ENCODE data around the gene CD247. TPM values are rescaled to one million over a fixed set of nuclear protein-coding genes. Genes with fewer than 3 reads are reported as not detected.

Gene CD247
- polyA plus RNA-seq, 1 of the 3 experiments (the other 2 are of a cell fraction) = 0.08 TPM

- H3K9ac ChIP-seq = no peak overlapping the region
- no peaks in the 10 kb centered on the region for H3F3A ChIP-seq (replicated peaks; ENCODE audit: insufficient read depth)
- no peaks in the 10 kb centered on the region for H3K9me3 ChIP-seq
- TF ChIP-seq POLR2AphosphoS5 (IDR thresholded peaks at IDR 0.05; ENCODE audit: low read depth, low read length) = no peak
- TF ChIP-seq EP300 (IDR thresholded peaks at IDR 0.05; ENCODE audit: borderline replicate concordance in 1 of 2, low read depth in 1 of 2, low read length in 1 of 2) = no peak
- no peak for TF ChIP-seq ELF1 (IDR thresholded peaks at IDR 0.05)
- no peak for TF ChIP-seq CHD2 (IDR thresholded peaks at IDR 0.05; ENCODE audit: low read length, partially characterized antibody)
- no peak for TF ChIP-seq RCOR1 (IDR thresholded peaks at IDR 0.05; ENCODE audit: low read length)
- no peak for TF ChIP-seq CTCF (IDR thresholded peaks at IDR 0.05)
- TF ChIP-seq TEAD4 (IDR thresholded peaks at IDR 0.05; ENCODE audit: borderline replicate concordance, insufficient read depth) = no peak
- TF ChIP-seq PBX3 (IDR thresholded peaks at IDR 0.05) = no peak
- no peak for TF ChIP-seq RAD21 (IDR thresholded peaks at IDR 0.05; ENCODE audit: low read length)
- no peak for TF ChIP-seq IRF3 (IDR thresholded peaks at IDR 0.05; ENCODE audit: low read depth, low read length)
- TF ChIP-seq TAF1 (IDR thresholded peaks at IDR 0.05; ENCODE audit: borderline replicate concordance, low read depth, low read length) = no peak
- no peak for TF ChIP-seq USF1 (IDR thresholded peaks at IDR 0.05; ENCODE audit: borderline replicate concordance, low read depth)
- no peaks in the 10 kb centered on the region for H3K27me3 ChIP-seq (ENCODE audit: insufficient read depth)
- ChIA-PET POLR2A (no interaction called here), CTCF (interaction anchor here (1.2 kb wide), 1 partner anchor 39 kb away, joined by 3 read pairs; no protein-coding TSS in a partner anchor)
- no peak for DNase-seq
- H3K79me2 ChIP-seq (ENCODE audit: insufficient read depth) = no peaks in the 10 kb centered on the region
- H3K4me2 ChIP-seq = no peak overlapping the region
- no peaks in the 10 kb centered on the region for H3K9me2 ChIP-seq
- WGBS (ENCODE audit: low lambda C conversion rate) = 69% methylated on average over 6 of the region's 6 CpGs
- H3K4me3 ChIP-seq (ENCODE audit: low read depth in 2 of 2, low read length in 1 of 2) = no peak overlapping the region
- no peak overlapping the region for H2AFZ ChIP-seq (ENCODE audit: low read depth)
- no peaks in the 10 kb centered on the region for H3K36me3 ChIP-seq (replicated peaks in 1 of 2; ENCODE audit: control insufficient read depth in 1 of 2, insufficient read depth in 2 of 2, low read length in 1 of 2)
- H3K27ac ChIP-seq (ENCODE audit: low read depth in 2 of 2, low read length in 1 of 2) = no peak overlapping the region
- H4K20me1 ChIP-seq (ENCODE audit: insufficient read depth) = no peaks in the 10 kb centered on the region
- H3K4me1 ChIP-seq (ENCODE audit: control insufficient read depth in 1 of 2, insufficient read depth in 2 of 2, low read depth in 1 of 2, low read length in 1 of 2) = peaks cover 0 to 4% of the 10 kb centered on the region in 2 experiments; a peak in 1 of 4 replicates
Measured at GRCh38 chr1:167561753-167562152, 43.4 kb upstream of the CD247 start.

Data from SK-N-SH (cell line).